ENCODE measurements around the gene DFFA. TPM values are rescaled to one million over a fixed set of nuclear protein-coding genes. Genes with fewer than 3 reads are reported as not detected.

Gene DFFA
- total RNA-seq, 1 experiment from 2014 or later, result 86.5 TPM

DNA sequence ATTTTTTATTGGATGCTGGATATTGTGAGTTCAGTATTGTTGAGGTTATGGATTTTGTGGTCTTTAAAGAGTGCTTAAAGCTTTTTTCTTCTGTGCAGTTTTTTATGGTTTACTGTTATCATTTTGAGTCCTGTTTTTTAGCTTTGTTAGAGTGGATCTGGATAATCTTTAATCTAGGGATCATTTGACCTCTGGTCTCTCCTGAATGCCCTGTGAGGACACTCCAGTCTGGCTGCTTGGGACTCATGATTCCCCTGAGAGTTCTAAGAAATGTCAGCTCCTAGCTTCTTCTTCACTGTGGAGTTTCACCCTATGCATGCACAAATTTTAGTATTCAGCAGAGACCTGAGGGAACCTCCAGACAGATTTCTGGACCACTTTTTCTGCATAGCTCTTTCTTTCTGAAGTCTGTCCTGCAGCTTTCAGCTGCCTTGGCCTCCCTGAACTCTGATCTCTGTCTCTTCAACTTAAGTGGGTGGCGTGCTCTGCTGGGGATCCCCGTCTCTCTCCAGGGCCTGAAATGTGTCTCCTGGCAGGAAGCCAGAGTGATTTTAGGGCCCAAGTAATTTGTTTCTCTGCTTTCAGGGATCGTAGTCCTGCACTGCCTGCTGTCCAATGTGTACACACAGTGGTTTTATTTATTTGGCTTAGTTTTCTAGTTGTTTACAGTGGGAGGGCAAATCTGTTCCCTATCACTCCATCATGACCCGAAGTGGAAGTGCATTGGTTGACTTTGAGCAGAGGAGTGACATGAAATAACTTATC, 17.1 kb upstream of the DFFA start (continued):
- TF ChIP-seq, protein P1, sequence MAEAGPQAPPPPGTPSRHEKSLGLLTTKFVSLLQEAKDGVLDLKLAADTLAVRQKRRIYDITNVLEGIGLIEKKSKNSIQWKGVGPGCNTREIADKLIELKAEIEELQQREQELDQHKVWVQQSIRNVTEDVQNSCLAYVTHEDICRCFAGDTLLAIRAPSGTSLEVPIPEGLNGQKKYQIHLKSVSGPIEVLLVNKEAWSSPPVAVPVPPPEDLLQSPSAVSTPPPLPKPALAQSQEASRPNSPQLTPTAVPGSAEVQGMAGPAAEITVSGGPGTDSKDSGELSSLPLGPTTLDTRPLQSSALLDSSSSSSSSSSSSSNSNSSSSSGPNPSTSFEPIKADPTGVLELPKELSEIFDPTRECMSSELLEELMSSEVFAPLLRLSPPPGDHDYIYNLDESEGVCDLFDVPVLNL (CRISPR knock-in tag; IDR thresholded peaks at IDR 0.05; ENCODE audit: borderline replicate concordance, low read depth), result no peak
- TF ChIP-seq TEAD1 (CRISPR knock-in tag; IDR thresholded peaks at IDR 0.05) (no peak), FOXP1 (CRISPR knock-in tag; IDR thresholded peaks at IDR 0.05; ENCODE audit: borderline replicate concordance) (no peak), HMGA2 (CRISPR knock-in tag; IDR thresholded peaks at IDR 0.05) (no peak)

DNA sequence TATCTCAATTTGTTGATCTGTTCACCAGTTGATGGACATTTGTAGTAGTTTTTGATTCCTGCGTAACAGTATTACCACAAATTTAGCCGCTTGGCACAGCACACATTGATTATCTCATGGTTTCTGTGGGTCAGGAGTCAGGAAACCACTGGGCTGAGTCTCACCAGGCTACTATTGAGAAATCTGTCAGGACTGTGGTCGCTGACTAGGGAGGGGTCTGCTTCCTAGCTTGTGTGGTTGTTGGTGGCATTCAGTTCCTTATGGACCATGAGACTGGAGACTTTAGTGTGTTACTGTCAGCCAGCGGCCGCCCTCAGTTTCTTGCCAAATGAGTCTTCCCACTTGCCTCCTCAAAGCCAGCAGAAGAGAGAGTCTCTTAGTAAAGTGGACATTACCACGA, 12.2 kb upstream of the DFFA start:
- Mint-ChIP-seq H3K27me3 (ENCODE audit: low read depth) (no peaks in the 10 kb centered on the region), H3K4me3 (no peak overlapping the region), H3K27ac (no peak overlapping the region; the same call in 1 of the 2 replicates), H3K4me1 (0 out of 2 replicates have a peak, but pooled peaks cover 2% of the 10 kb centered on the region), H3K9me3 (no peaks in the 10 kb centered on the region), H3K36me3 (peaks cover 8% of the 10 kb centered on the region)
- ChIA-PET POLR2A (no interaction called here), CTCF (interaction anchor here (0.5 kb wide), 1 partner anchor 551 kb away, joined by 3 read pairs; no protein-coding TSS in a partner anchor)
- ATAC-seq (no peak), DNase-seq (ENCODE audit: low spot score) (no peak)
- TF ChIP-seq, protein P2, sequence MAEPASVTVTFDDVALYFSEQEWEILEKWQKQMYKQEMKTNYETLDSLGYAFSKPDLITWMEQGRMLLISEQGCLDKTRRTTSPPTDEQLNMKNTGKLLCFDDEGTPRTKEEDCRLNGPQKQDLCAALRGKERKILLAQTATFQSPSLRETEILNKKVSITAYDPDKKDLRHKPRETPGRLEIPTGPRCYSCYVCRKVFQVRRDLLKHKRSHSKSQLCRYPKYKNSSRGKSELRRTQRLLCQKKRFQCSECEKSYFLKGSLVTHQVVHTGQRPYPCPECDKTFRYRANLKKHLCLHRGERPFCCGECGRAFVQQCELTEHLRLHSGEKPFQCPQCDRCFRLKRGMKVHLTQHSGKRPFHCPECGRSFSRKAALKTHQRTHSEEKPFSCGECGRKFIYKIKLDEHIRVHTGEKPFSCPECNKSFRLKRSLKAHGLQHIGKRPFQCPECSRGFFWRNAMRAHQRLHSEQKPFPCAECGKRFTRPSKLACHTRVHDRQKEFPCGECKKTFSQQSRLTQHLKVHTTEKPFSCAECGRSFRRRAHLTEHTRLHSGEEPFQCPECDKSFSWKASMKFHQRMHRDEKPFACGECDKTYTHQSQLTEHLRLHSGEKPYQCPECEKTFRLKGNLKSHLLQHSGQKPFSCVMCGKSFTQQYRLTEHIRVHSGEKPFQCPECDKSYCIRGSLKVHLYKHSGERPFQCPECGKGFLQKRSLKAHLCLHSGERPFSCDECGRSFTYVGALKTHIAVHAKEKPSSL (CRISPR knock-in tag; conservative IDR thresholded peaks at IDR 0.05), result no peak
- TF ChIP-seq, protein P3, sequence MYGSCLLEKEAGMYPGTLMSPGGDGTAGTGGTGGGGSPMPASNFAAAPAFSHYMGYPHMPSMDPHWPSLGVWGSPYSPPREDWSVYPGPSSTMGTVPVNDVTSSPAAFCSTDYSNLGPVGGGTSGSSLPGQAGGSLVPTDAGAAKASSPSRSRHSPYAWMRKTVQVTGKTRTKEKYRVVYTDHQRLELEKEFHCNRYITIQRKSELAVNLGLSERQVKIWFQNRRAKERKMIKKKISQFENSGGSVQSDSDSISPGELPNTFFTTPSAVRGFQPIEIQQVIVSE (CRISPR knock-in tag; IDR thresholded peaks at IDR 0.05; ENCODE audit: borderline replicate concordance), result no peak
- TF ChIP-seq FOXP1 (CRISPR knock-in tag; IDR thresholded peaks at IDR 0.05; ENCODE audit: borderline replicate concordance), result no peak
- TF ChIP-seq TEAD4 (CRISPR knock-in tag; IDR thresholded peaks at IDR 0.05), result no peak
- TF ChIP-seq, protein P4, sequence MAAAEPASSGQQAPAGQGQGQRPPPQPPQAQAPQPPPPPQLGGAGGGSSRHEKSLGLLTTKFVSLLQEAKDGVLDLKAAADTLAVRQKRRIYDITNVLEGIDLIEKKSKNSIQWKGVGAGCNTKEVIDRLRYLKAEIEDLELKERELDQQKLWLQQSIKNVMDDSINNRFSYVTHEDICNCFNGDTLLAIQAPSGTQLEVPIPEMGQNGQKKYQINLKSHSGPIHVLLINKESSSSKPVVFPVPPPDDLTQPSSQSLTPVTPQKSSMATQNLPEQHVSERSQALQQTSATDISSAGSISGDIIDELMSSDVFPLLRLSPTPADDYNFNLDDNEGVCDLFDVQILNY (CRISPR knock-in tag; IDR thresholded peaks at IDR 0.05), result no peak
- TF ChIP-seq PRRX2 (CRISPR knock-in tag; IDR thresholded peaks at IDR 0.05), result no peak
- TF ChIP-seq, protein P5, sequence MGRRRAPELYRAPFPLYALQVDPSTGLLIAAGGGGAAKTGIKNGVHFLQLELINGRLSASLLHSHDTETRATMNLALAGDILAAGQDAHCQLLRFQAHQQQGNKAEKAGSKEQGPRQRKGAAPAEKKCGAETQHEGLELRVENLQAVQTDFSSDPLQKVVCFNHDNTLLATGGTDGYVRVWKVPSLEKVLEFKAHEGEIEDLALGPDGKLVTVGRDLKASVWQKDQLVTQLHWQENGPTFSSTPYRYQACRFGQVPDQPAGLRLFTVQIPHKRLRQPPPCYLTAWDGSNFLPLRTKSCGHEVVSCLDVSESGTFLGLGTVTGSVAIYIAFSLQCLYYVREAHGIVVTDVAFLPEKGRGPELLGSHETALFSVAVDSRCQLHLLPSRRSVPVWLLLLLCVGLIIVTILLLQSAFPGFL (CRISPR knock-in tag; IDR thresholded peaks at IDR 0.05; ENCODE audit: borderline replicate concordance), result no peak
- TF ChIP-seq, protein P6, sequence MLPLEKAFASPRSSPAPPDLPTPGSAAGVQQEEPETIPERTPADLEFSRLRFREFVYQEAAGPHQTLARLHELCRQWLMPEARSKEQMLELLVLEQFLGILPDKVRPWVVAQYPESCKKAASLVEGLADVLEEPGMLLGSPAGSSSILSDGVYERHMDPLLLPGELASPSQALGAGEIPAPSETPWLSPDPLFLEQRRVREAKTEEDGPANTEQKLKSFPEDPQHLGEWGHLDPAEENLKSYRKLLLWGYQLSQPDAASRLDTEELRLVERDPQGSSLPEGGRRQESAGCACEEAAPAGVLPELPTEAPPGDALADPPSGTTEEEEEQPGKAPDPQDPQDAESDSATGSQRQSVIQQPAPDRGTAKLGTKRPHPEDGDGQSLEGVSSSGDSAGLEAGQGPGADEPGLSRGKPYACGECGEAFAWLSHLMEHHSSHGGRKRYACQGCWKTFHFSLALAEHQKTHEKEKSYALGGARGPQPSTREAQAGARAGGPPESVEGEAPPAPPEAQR (CRISPR knock-in tag; IDR thresholded peaks at IDR 0.05), result no peak
- TF ChIP-seq RELA (CRISPR knock-in tag; IDR thresholded peaks at IDR 0.05; ENCODE audit: borderline replicate concordance), result no peak
- no peak for TF ChIP-seq ZNF121 (CRISPR knock-in tag; IDR thresholded peaks at IDR 0.05)
- TF ChIP-seq, protein P7, sequence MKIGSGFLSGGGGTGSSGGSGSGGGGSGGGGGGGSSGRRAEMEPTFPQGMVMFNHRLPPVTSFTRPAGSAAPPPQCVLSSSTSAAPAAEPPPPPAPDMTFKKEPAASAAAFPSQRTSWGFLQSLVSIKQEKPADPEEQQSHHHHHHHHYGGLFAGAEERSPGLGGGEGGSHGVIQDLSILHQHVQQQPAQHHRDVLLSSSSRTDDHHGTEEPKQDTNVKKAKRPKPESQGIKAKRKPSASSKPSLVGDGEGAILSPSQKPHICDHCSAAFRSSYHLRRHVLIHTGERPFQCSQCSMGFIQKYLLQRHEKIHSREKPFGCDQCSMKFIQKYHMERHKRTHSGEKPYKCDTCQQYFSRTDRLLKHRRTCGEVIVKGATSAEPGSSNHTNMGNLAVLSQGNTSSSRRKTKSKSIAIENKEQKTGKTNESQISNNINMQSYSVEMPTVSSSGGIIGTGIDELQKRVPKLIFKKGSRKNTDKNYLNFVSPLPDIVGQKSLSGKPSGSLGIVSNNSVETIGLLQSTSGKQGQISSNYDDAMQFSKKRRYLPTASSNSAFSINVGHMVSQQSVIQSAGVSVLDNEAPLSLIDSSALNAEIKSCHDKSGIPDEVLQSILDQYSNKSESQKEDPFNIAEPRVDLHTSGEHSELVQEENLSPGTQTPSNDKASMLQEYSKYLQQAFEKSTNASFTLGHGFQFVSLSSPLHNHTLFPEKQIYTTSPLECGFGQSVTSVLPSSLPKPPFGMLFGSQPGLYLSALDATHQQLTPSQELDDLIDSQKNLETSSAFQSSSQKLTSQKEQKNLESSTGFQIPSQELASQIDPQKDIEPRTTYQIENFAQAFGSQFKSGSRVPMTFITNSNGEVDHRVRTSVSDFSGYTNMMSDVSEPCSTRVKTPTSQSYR (CRISPR knock-in tag; IDR thresholded peaks at IDR 0.05), result no peak
- TF ChIP-seq ZNF232 (CRISPR knock-in tag; IDR thresholded peaks at IDR 0.05), result no peak
- TF ChIP-seq ZNF317 (CRISPR knock-in tag; IDR thresholded peaks at IDR 0.05; ENCODE audit: borderline replicate concordance, low read depth), result no peak

Data from WTC11 (cell line).